Measurements from ENCODE around the gene PRKAG2.

PRKAG2 gene

GRCh38 chr7:151900591-151900985 lies 23.7 kb upstream of the PRKAG2 start:
- DNase-seq: no peak

GRCh38 chr7:151899513-151900360 lies 22.8 kb upstream of the PRKAG2 start:
- no peak for DNase-seq

GRCh38 chr7:151897951-151898686 lies 21.2 kb upstream of the PRKAG2 start:
- no peak for DNase-seq

GRCh38 chr7:151897161-151897731 lies 20.3 kb upstream of the PRKAG2 start:
- DNase-seq: no peak

GRCh38 chr7:151896486-151896885 lies 19.6 kb upstream of the PRKAG2 start:
- DNase-seq: no peak

- no peak for DNase-seq
These were observed 19.2 kb upstream of the PRKAG2 start for GRCh38 chr7:151896086-151896485.

- no peak for DNase-seq
These were observed 18.7 kb upstream of the PRKAG2 start for GRCh38 chr7:151895631-151896031.

GRCh38 chr7:151895008-151895630 lies 18.2 kb upstream of the PRKAG2 start:
- no peak for DNase-seq

GRCh38 chr7:151894111-151895007 lies 17.4 kb upstream of the PRKAG2 start:
- no peak for DNase-seq

GRCh38 chr7:151893405-151893923 lies 16.5 kb upstream of the PRKAG2 start:
- no peak for DNase-seq

GRCh38 chr7:151891753-151892152 lies 14.8 kb upstream of the PRKAG2 start:
- DNase-seq: no peak

GRCh38 chr7:151891182-151891581 lies 14.3 kb upstream of the PRKAG2 start:
- no peak for DNase-seq

GRCh38 chr7:151890355-151891004 lies 13.6 kb upstream of the PRKAG2 start:
- DNase-seq: no peak

- no peak for DNase-seq
These were observed 12.8 kb upstream of the PRKAG2 start for GRCh38 chr7:151889406-151890354.

- no peak for DNase-seq
These were observed 11.5 kb upstream of the PRKAG2 start for GRCh38 chr7:151888079-151889067.

GRCh38 chr7:151886783-151887182 lies 9.9 kb upstream of the PRKAG2 start:
- DNase-seq: no peak

- DNase-seq: no peak
These were observed 8.3 kb upstream of the PRKAG2 start for GRCh38 chr7:151885202-151885580.

- no peak for DNase-seq
These were observed 7.6 kb upstream of the PRKAG2 start for GRCh38 chr7:151884312-151885201.
